HG03378 (cell line): ENCODE measurements around the gene COG8.
"Not testable (repeated sequence)": the region's sequence is repeated elsewhere in the genome, so short reads cannot be mapped to it uniquely, and the experiment has no call there.

Experiments
- ATAC-seq: cut with Tn5 transposase; IDR thresholded peaks from one replicate; pipeline ENCODE4 v1.9.1; 2021; ENCODE audit warnings: mild to moderate bottlenecking, moderate library complexity; ENCODE audit not compliant: unreplicated experiment

Gene COG8

GRCh38 chr16:69319826-69320739 is 19.3 kb downstream of the COG8 start:
- ATAC-seq: no peak

GRCh38 chr16:69319381-69319780 is 20.0 kb downstream of the COG8 start:
- no peak for ATAC-seq

GRCh38 chr16:69318911-69319289 is 20.5 kb downstream of the COG8 start:
- ATAC-seq: no peak

GRCh38 chr16:69318177-69318910 is 21.0 kb downstream of the COG8 start:
- no peak for ATAC-seq

GRCh38 chr16:69316595-69317034 is 22.7 kb downstream of the COG8 start:
- ATAC-seq: no peak

- ATAC-seq: no peak
These were observed 23.7 kb downstream of the COG8 start for GRCh38 chr16:69315486-69316311.

GRCh38 chr16:69314534-69314933 is 24.8 kb downstream of the COG8 start:
- no peak for ATAC-seq

- ATAC-seq: no peak
These were observed 25.9 kb downstream of the COG8 start for GRCh38 chr16:69313469-69313868.

- peak; percentile 36 for ATAC-seq
These were observed 27.6 kb downstream of the COG8 start for GRCh38 chr16:69311533-69312387.

GRCh38 chr16:69310653-69311532 is 28.5 kb downstream of the COG8 start, which contains the start of gene VPS4A:
Gene VPS4A (plus strand): TSS chr16:69311350. CDS start chr16:69311512, 162 bp downstream.
- peak; percentile 65 for ATAC-seq

GRCh38 chr16:69309316-69309715 is 30.0 kb downstream of the COG8 start:
- ATAC-seq: no peak

GRCh38 chr16:69307856-69308255 is 31.5 kb downstream of the COG8 start:
- no peak for ATAC-seq

- no peak for ATAC-seq
These were observed 32.3 kb downstream of the COG8 start for GRCh38 chr16:69307091-69307490.

GRCh38 chr16:69306031-69306430 is 33.3 kb downstream of the COG8 start:
- no peak for ATAC-seq

- ATAC-seq: no peak
These were observed 37.1 kb downstream of the COG8 start for GRCh38 chr16:69302301-69302700.

- ATAC-seq: no peak
These were observed 37.5 kb downstream of the COG8 start for GRCh38 chr16:69301861-69302260.

- no peak for ATAC-seq
These were observed 38.2 kb downstream of the COG8 start for GRCh38 chr16:69301187-69301586.

- no peak for ATAC-seq
These were observed 41.1 kb downstream of the COG8 start for GRCh38 chr16:69298261-69298660.

GRCh38 chr16:69296771-69297170 is 42.6 kb downstream of the COG8 start:
- not testable (repeated sequence) for ATAC-seq
